HFF-Myc (cell line): ENCODE measurements around the gene KCNA2.
A peak's percentile ranks its signal among the peaks of the same experiment; 100 is the strongest.

ENCODE experiments used
- DNase-seq: peaks from one replicate; pipeline ENCODE4 v3.0.0-alpha.2; 2011; ENCODE audit warnings: low read depth; ENCODE audit errors: extremely low read depth
- H3K4me3 ChIP-seq: replicated peaks from 2 replicates; pipeline ENCODE4 v1.5.1; 2011; ENCODE audit warnings: low read depth, mild to moderate bottlenecking, control low read depth, low read length
- CTCF ChIP-seq: IDR thresholded peaks from 2 replicates; pipeline ENCODE4 v1.5.1; 2012; ENCODE audit warnings: mild to moderate bottlenecking, low read depth, low read length, control low read depth; ENCODE audit errors: missing control alignments

Gene KCNA2

GRCh38 chr1:110605901-110606656 lies at the start of gene KCNA2:
Gene KCNA2 (minus strand): TSS chr1:110606358. CDS start chr1:110604782, 1,576 bp downstream.
- peak within 1 kb of the TSS; percentile 12; the same call in 1 of the 2 replicates for H3K4me3 ChIP-seq
- no peak for TF ChIP-seq CTCF
- no peak for DNase-seq

- DNase-seq = no peak
- no peak overlapping the region for H3K4me3 ChIP-seq
- TF ChIP-seq CTCF = no peak
These were observed 44.5 kb upstream of the KCNA2 start for GRCh38 chr1:110650609-110651008.

GRCh38 chr1:110648417-110648816 lies 42.3 kb upstream of the KCNA2 start:
- TF ChIP-seq CTCF = no peak
- DNase-seq = no peak
- H3K4me3 ChIP-seq = no peak overlapping the region

GRCh38 chr1:110647254-110647891 lies 41.2 kb upstream of the KCNA2 start:
- no peak overlapping the region for H3K4me3 ChIP-seq
- peak; percentile 9 for DNase-seq
- no peak for TF ChIP-seq CTCF

GRCh38 chr1:110645821-110646735 lies 39.9 kb upstream of the KCNA2 start:
- TF ChIP-seq CTCF = no peak
- H3K4me3 ChIP-seq = no peak overlapping the region
- DNase-seq = no peak

GRCh38 chr1:110645211-110645610 lies 39.1 kb upstream of the KCNA2 start:
- no peak overlapping the region for H3K4me3 ChIP-seq
- no peak for DNase-seq
- no peak for TF ChIP-seq CTCF
